OCI-LY1 (cell line): Measurements from ENCODE around the gene KCNH1.

Source experiments
- CTCF ChIP-seq: fragments of 200-600 bp; sonication (generic), shearing (Covaris generic); IDR thresholded peaks from 2 replicates; pipeline ENCODE4 v1.5.1; 2017; ENCODE audit warnings: mild to moderate bottlenecking, antibody characterized with exemption, low read length, moderate library complexity, mixed read lengths
- EZH2 ChIP-seq: fragments of 200-600 bp; sonication (generic), shearing (Covaris generic); IDR thresholded peaks from 2 replicates; pipeline ENCODE4 v1.8.0; 2017; ENCODE audit warnings: borderline replicate concordance, mixed run types, mild to moderate bottlenecking, antibody characterized with exemption, low read length, moderate library complexity, mixed read lengths

DNA sequence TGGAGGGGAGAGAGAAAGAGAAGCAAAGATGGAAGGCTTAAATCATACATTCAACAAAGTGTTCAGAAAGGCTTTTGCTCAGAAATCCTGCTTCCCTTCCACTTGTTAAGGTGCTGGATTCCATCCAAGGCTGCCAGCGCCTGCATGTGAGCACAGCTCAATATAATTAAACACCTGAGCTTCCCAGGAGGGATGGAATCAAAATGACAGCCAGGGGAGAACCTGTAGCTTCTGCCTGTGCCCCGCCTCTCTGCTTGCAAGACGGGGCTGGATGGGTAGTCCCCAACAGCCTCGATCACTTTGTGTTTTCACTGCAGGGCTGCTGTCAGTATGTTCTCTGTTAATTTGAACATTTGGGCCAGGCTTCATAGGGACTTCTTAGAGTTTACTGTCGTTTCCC lies 225.7 kb downstream of the KCNH1 start:
- TF ChIP-seq CTCF: no peak
- no peak for TF ChIP-seq EZH2
